Inflammatory macrophage treated with lipopolysaccharide for 4 hours (primary cell): ENCODE data around the gene HNRNPL.
"Not testable (repeated sequence)": the region's sequence is repeated elsewhere in the genome, so short reads cannot be mapped to it uniquely, and the experiment has no call there.

Experiments
- DNase-seq: peaks from one replicate; pipeline ENCODE4 v3.0.0-alpha.2; 2020

HNRNPL gene

DNA sequence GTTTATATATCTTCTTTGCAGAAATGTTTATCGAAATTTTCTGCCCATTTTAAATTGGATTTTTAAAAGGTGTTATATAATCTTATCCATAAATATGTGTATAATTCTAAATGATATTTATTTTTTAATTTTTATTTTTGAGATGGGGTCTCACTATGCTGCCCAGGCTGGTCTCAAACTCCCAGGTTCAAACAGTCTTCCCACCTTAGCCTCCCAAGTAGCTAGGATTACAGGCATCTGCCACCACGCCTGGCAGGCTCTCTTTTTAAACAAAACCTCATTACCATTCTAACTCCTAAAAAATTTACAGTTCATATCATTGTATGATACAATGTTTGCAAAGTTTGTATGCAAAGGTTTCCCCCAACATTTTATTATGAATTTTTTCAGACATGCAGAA is 53.6 kb downstream of the HNRNPL start:
- DNase-seq, result no peak

DNA sequence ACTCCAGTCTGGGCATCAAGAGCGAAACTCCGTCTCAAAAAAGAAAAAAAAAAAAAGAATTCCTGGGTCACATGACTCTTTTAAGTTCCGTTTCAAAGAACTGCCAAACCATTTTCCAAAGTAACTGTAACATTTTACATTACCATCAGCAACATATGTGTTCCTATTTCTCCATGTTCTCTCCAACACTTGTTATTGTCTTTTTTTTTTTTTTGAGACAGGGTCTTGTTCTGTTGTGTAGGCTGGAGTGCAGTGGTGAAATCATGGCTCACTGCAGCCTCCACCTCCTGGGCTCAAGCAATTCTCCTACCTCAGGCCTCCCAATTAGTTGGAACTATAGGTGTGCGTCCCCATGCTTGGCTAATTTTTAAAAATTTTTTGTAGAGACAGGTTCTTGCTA is 54.2 kb downstream of the HNRNPL start:
- no peak for DNase-seq

DNA sequence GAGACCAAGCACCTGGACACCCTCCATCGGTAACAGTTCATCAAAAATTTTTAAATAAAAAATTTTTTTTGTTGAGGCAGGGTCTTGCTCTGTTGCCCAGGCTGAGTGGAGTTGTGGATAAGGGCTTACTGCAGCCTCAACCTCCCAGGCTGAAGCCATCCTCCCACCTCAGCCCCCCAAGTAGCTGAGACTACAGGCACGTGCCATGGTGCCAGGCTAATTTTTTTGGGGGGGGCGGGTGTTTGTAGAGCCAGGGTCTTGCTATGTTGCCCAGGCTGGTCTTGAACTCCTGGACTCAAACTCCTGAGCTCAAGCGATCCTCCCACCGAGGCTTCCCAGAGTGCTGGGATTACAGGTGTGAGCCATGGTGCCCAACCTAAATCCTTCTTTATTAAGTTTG is 56.1 kb downstream of the HNRNPL start:
- DNase-seq, result no peak

DNA sequence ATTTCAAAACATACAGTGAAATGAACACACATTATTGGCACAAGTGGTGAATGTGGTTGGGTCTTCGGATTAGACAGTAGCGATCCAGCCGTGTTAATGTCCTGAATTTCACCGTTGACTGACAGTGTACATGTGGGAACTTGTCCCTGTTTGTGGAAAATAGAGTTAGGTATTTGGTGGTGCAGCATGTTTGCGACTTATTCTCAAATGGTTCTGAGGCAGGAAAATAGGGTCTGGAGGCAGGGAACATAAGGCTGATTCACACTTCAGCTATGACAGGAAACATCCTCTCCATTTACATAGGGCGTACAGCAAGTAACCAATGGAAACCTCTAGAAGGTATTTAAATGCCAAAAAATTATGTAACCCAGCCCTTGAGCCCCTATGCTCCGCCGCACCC is 56.6 kb downstream of the HNRNPL start:
- DNase-seq, result no peak

DNA sequence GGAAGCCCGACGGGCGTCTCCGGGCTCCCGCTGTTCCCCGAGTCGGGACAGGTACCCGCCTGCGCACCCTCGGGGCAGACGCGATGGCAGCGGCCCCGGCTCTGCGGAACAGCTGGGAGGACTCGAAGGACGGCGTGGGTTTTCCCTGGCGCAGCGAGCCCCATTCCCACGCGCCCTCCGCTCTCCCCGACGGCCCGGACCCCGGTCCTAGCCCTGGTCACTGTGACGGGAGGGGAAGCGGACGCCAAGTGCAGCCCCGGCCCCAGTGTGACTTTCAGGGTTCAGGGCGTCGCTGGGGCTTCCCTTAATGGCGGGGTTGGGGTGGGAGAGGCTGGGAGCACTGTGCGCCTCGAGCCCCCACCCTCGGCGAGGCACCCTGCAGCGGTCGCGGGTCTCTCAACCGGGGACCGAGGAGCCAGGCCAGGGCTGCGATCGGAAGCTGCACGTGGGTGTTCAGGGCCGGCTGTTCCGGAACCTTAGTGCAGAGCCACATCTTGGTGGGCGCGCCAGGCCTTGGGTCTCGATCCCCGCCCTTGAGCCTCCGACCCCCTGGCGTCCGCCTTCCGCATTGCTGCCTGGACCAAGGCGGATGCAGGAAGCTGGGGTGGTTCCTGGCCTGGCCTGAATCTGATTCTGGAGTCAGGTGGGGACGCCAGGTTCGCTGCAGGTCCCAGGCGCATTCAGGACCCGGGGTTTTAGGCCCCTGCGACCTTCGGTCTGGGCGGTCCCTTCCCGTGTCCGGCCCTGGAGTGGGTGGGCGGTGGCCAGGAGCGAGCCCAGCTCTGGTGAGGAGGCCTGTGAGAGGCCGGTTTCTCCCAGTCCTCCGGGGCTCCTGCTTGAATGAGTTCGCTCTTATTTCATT is 57.3 kb downstream of the HNRNPL start:
- no peak for DNase-seq

DNA sequence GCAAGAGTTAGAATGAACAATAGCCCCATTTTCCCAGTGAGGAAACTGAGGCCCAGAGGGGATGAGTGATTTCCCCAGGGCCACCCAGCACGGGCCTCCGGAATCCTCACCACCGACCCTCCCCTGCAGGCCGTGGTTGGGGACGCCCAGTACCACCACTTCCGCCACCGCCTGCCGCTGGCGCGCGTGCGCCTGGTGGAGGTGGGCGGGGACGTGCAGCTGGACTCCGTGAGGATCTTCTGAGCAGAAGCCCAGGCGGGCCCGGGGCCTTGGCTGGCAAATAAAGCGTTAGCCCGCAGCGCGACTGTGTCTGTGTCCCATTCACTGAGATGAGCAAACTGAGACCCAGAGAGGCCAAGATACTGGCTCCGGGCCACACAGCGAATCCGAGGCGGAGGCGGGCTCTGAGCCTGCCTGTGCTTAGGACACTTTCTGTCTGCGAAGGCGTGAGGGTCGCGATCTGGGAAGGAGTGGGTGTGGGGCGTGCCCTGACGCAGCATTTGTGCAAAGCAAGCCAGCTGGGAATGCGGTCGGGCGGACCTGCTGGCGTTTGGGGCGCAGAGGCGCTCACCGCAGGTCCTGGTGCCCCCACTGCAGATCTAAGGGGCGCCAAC is 58.2 kb downstream of the HNRNPL start:
- not testable (repeated sequence) for DNase-seq

DNA sequence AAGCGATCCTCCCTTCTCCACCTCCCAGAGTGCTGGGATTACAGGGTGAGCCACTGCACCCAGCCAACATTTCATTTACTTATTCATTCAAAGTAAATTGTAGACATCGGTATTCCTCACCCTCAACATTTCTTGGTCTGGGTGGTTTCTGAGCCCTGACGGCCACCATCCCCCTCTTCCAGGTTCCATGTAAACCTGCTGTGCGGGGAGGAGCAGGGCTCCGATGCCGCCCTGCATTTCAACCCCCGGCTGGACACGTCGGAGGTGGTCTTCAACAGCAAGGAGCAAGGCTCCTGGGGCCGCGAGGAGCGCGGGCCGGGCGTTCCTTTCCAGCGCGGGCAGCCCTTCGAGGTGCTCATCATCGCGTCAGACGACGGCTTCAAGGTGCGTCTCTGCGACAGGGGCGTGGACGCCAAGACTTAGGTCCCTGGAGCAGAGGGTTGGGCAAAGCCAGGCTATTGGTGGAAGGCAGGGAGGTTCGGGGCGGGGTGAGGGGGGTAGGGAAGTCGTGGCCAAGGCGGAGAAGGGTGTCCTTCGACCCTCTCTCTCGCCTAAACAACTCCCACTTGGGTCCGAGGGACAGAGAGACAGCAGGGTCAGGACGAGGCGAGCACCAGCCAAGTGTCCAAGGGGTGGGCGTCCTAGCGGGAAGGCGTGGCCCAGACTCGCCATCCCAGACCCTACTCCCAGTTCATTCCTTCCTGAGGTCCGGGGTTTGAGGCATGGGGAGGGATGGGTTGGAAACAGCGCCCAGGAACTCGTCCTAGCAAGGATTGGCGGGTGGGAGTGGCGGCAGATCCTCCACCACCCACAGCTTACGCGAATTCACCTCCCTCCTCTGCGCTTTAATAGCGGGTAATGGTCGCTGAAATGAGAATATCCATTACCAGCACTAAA is 59.0 kb downstream of the HNRNPL start:
- DNase-seq, result not testable (repeated sequence)

DNA sequence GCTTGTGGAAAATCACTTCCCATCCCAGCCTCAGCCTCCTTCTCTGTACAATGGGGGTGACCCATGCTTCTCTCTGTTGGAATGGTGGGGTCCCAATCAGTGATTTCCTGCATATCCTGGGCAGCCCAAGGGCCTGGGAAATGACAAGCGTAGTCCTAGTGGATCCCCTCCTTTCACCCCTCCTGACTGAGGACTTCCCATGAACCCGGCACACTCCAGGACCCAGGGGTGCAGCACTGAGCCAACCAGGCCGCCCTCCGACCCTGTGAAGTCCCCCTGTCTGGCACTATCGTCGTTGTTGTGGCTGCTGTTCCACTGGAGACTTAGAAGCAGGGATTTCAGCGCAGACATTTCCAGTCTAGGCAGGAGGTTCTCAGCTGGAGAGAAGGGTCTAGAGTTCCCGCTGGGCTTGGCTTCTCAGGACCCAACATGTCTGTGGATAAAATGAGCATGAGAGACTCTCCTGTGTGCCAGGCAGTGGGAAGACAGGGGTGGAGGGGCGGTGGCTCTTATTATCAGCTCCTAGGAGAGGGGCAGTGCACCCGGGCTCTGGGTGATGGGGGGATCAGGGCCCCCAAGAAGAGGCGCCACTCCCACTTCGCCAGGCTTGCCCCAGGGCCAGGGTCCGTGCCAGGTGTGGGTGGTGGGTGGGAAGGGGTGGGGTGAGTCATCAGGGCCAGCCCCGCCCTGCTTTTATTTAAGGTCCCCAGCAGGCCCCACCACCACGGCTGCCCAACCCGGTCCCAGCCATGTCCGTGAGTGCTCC is 61.1 kb downstream of the HNRNPL start, which contains the start of gene LGALS7B:
LGALS7B (plus strand) TSS at position 723 of the 766 bp plus-strand sequence; CDS start at position 750, 27 bp downstream.
- no peak for DNase-seq

DNA sequence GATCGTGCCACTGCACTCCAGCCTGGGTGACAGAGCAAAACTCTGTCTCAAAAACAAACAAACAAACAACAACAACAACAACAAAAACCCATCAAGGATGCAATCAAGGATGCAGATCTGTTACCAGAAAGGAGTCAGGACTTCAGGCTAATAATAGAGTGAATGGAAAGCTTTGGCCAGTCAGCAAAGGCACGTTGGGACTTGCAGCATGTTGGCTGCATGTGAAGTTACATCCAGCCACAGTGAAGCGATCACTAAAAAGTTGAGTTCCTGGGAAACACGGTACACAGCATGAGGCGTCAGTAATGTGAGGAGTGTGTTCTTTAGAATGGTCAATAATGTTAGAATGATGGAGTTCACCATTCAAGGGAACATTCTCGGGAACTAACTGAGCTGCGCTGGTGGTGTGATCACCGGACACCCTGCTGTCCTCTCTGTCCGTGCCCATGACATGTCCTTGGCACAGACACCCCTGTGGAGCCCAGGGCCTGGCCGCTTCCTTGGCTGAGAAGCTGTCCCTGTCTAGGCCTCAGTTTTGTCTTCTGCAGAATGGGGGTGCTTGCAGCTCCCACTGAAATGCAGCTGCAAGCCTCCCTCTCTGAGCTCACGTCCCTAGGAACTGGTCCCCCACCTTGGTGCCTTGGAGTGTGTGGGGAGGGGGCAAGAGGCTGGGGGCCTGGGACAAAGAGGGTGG is 63.1 kb downstream of the HNRNPL start:
- DNase-seq, result no peak
